Stimulated activated CD4-positive, alpha-beta T cell treated with anti-CD3 and anti-CD28 coated beads, TNF-alpha, amount 100 ng/mL, for 4 hours (primary cell): ENCODE results near the gene VASH2.

Experiments
- DNase-seq, 3 experiments: peaks; one replicate each; pipeline ENCODE4 v3.0.0-alpha.2; 2020; ENCODE audit warnings: low read depth in 3 of 3

Gene VASH2

DNA sequence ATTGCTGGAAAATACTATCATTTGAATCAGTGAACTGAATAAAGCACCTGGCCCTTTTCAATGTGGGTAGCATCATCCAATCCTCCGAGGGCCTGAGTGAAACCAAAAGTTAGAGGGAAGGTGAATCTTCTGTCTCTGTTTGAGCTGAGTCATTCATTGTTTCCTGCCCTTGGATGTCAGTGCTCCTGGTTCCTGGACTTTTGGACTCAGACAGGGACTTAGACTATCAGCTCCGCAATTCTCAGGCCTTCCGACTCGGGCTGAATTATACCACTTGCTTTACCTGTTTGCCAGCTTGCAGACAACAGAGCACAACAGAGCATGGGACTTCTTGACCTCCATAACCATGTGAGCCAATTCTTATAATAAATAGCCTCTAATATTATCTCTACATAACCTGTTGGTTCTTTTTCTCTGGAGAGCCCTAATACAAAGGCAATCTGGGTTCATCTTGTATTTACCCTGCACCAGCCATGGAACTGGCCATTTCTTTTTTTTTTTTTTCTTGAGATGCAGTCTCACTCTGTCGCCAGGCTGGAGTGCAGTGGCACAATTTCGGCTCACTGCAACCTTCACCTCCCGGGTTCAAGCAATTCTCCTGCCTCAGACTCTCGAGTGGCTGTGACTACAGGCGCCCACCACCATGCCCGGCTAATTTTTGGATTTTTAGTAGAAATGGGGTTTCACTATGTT lies 19.2 kb upstream of the VASH2 start:
- DNase-seq = no peak

- DNase-seq = no peak
These were observed 16.4 kb upstream of the VASH2 start for GRCh38 chr1:212933815-212934471.

- no peak for DNase-seq
These were observed 14.9 kb upstream of the VASH2 start for GRCh38 chr1:212935387-212935981.

GRCh38 chr1:212937034-212937433 lies 13.3 kb upstream of the VASH2 start:
- DNase-seq = no peak

- DNase-seq = no peak
These were observed 11.5 kb upstream of the VASH2 start for GRCh38 chr1:212938846-212939245.

GRCh38 chr1:212941452-212941851 lies 8.9 kb upstream of the VASH2 start:
- no peak for DNase-seq

DNA sequence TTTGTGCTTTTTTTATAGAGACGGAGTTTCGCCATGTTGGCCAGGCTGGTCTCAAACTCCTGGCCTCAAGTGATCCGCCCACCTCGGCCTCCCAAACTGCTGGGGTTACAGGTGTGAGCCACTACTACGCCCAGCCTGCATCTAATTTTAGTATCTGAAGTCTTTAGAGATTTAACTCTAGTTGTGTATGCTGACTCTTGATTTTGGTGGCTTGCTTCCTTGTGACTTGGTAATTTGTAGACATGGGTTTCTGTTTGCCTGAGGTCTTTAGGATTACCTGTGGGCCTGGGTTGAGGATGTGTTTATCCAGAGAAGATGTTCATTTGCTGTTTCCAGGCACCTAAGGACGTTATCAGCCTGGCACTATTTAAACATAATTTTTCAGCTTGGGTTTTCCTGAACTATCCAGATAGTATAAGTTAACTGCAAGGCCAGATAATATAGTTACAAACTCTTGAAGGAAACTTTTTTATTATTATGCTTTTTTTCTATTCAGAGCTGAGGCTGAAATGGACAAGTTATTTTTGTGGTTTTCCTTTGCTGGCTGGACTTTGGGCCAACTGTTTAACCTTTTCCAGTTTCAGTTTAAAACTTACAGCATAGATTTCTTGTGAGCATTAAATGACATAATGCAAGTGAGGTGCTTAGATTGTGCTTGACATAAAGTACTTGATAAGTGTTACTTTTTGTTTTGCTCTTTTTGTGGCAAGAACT lies 7.5 kb upstream of the VASH2 start:
- DNase-seq = no peak

GRCh38 chr1:212943393-212943710 lies 7.0 kb upstream of the VASH2 start:
- no peak for DNase-seq

DNA sequence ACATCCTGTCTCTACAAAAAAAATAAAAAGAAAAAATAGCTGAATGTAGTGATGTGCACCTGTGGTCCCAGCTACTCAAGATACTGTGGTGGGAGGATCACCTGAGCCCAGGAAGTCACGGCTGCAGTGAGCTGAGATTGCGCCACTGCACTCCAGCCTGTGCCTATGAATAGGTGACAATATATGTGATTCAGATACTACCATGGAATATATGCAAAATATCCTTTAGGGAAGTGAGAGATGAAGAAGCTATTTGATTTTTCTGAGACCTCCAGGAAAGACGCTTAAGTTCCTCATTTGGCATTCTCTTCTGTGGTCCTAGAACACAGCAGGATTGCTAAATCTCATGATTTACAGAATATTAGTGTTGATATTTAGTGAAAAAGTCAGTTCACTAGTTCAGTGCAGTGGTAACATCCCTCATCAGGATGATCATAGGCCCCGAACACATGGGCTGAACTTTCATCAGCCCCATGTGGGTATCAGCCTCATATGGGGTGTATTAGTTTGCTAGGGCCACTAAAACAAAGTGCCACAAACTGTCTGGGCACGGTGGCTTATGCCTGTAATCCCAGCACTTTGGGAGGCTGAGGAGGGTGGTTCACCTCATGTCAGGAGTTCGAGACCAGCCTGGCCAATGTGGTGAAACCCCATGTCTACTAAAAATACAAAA lies 6.0 kb upstream of the VASH2 start:
- no peak for DNase-seq

- no peak for DNase-seq
These were observed 5.3 kb upstream of the VASH2 start for GRCh38 chr1:212945056-212945455.

DNA sequence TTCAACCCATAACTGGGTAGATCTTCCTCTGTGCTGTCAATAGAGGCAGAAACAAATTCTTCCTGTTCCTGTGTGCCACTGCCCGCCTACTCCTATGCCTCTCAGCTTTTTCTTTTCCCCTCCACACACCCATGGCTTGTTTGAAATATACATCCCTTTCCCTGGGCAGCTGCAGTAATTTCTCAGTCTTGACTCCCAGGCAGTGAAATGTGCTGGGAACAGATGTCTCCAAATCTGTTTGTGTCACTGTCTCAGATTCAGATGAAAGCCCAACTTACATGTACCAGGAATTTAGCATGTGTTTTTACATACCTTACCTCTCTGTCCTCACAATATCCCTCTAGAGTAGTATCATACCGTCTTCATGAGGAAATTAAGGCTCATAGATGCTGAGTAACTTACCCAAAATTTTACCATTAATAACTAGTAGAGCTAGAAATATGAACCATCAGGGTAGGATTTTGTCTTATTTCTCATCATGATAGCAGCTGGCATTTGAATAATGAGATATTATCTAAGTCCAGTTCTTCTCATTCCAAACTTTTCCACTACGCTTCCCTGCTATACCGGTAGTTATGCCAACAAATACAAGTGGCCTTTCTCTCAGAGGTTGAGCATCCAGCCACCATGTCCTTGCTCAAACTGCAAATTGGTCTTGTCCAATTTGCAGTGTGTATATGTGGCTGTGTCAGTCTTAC lies 4.7 kb upstream of the VASH2 start:
- DNase-seq = no peak

- no peak for DNase-seq
These were observed 3.5 kb upstream of the VASH2 start for GRCh38 chr1:212946872-212947271.

- no peak for DNase-seq
These were observed 570 bp upstream of the VASH2 start for GRCh38 chr1:212949771-212950170.

DNA sequence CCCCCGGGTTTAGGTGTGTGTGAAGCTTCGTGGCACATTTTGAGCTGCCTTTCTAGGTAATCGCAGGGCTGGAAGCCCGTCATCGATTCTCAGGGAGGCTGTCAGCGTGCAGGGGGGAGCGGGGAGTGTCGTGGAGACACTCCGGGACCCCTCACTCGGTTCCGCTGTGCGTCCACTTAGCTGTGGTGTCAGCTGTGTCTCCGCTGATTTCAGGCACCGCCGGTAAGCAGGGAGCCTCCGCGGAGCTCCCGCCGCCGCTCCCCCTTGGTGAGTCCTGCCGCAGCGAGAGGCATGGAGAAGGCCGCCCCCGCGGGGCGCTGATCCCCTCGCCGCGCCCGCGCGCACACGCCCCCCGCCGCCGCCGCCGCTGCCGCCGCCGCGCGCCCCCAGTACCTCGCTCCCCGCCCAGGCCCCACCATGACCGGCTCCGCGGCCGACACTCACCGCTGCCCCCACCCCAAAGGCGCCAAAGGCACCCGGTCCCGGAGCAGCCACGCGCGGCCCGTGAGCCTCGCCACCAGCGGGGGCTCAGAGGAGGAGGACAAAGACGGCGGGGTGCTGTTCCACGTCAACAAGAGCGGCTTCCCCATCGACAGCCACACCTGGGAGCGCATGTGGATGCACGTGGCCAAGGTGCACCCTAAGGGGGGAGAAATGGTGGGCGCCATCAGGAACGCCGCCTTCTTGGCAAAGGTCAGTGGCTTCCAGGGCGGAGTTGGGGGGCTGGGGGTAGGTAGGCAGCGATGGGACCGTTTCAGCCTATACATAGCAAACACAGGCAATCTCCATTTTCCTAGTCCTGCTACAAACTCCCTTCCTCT lies 995 bp downstream of the VASH2 start:
- no peak for DNase-seq

DNA sequence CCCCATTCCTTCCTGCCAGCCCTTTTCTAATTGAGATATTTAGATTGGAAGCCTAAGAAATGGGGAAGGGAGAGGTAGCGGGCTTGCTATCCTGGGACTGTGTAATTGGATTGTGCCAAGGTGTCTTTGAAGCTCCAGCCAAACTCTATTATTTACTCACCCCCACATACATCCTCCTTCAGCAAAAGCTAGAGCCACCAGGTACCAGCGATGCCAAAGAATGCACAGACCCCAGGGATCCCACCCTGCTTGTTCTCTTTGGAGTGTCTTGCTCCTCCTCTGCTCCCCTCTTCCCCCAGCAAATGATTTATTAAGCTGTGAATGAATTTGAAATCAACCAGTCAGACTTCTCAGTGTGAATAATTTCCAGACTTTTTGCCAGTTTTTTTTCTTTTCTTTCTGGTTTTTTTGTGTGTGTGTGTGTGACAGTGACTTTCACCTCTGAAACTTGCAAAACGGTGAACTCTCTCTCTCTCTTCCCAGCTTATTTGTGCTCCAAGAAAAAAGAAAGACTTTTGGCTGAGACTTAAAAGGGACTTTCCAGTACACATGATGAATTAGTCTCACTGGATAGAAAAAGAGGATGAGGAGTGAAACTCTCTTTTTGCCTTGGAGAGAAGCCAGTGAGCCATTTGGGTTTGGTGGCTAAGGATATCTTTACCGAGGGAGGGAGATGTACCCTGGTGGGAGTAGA lies 1.8 kb downstream of the VASH2 start:
- DNase-seq = no peak

DNA sequence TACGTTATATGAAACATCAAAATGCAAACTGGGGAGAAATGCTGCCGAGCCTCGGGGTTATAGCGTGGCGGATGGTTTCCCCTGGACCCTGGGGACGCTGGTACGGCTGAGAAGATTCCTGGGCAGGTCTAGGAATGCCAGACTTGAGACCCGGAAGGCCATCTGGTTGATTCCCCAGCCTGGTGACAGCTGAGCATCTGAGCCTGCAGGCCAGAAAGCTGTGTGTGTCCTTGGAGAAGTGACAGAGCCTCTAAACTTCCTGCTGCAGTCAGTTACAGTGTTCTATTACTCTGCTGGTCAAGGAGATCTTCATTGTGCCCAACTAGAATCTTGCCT lies 2.3 kb downstream of the VASH2 start:
- DNase-seq = no peak

DNA sequence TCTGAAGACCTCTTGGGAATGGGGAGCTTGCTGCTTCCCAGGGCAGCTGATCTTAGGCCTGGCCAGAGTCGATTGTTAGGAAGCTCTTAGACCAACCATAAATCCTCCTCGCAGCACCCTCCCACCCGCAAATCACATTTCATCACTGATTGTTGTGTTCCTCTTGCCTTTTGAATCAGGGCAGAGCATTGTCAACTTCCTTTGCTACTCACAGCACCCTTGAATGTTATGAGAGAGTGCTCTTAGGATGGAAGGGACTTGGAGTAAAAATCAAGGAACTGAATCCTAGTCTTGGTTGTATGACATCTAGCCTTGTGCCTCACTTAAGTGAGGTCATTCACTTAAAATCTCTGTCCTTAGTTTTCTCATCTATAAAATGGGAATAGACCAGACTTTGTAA lies 3.0 kb downstream of the VASH2 start:
- no peak for DNase-seq

- no peak for DNase-seq
These were observed 4.2 kb downstream of the VASH2 start for GRCh38 chr1:212954514-212954913.

GRCh38 chr1:212955098-212955497 lies 4.8 kb downstream of the VASH2 start:
- DNase-seq = no peak

DNA sequence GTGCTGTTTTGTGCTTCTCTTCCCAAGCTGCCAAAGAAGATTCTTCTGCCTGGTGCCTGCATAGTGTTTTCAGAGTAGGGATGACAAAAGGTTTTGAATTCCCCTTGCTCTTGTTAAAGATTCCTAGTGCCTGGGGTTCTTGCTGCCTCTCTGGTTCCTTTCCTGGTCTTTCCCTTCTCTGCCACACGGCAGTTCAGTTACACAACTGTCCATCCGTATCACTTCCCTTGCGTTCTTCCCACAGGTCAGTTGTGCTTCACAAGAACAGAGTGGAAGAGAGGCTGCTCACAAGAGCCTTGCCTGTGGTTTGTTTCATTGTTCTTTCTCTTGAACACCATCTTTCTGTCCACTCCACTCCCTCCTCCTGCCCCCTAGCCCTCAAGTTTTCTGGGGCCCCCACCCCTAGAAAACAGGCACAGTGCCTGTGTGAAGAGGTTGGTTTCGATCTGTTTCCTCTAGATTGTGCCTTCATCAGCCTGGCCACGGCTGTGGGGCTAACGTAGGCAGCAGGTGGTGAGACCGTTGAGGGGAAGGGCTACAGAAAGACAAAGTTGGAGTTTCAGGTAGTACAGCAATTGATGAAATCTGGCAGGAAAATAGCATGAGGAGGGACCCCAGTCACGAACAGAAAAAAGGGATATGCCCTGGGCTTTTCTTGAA lies 5.8 kb downstream of the VASH2 start:
- no peak for DNase-seq
